Measurements from ENCODE around the gene ENO4.

- TF ChIP-seq ZBTB33 (IDR thresholded peaks at IDR 0.05; ENCODE audit: extremely low read depth, insufficient replicate concordance, low read length) (no peak), SIN3A (IDR thresholded peaks at IDR 0.05; ENCODE audit: low read depth) (no peak)
- TF ChIP-seq, protein P1, sequence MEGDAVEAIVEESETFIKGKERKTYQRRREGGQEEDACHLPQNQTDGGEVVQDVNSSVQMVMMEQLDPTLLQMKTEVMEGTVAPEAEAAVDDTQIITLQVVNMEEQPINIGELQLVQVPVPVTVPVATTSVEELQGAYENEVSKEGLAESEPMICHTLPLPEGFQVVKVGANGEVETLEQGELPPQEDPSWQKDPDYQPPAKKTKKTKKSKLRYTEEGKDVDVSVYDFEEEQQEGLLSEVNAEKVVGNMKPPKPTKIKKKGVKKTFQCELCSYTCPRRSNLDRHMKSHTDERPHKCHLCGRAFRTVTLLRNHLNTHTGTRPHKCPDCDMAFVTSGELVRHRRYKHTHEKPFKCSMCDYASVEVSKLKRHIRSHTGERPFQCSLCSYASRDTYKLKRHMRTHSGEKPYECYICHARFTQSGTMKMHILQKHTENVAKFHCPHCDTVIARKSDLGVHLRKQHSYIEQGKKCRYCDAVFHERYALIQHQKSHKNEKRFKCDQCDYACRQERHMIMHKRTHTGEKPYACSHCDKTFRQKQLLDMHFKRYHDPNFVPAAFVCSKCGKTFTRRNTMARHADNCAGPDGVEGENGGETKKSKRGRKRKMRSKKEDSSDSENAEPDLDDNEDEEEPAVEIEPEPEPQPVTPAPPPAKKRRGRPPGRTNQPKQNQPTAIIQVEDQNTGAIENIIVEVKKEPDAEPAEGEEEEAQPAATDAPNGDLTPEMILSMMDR (IDR thresholded peaks at IDR 0.05 in 2 of 3, conservative IDR thresholded peaks at IDR 0.05 in 1 of 3; ENCODE audit: borderline replicate concordance in 1 of 3, insufficient read depth in 1 of 3, low read depth in 2 of 3, low read length in 2 of 3), result no peak
Measured at GRCh38 chr10:116853287-116853686, 4.0 kb downstream of the ENO4 start.

Measured in HCT116 (cell line).